Pancreas (tissue), 10 donors: ENCODE data around the gene IRF1. TPM values are rescaled to one million over a fixed set of nuclear protein-coding genes. Genes with fewer than 3 reads are reported as not detected.

ENCODE experiments used
- ATAC-seq, 4 donors: fragments of 200-7000 bp; cut with Tn5 transposase; one replicate each; pipeline versions ENCODE4 v1.8.0 to v1.9.1; 2020; ENCODE audit warnings: mild to moderate bottlenecking in 4 of 4, moderate library complexity in 4 of 4
- DNase-seq, 6 donors: peaks; one replicate each; pipeline ENCODE4 v3.0.0-alpha.2; 2020
- FAIRE-seq: peaks from 2 replicates; lab custom pipeline; 2012; peaks lifted over from hg19 to GRCh38; lab: Jason Lieb, UNC
- H3K27ac ChIP-seq, 4 donors: fragments of 200-600 bp; sonication (generic); 1 replicate in 3 of 4; 2 replicates in 1 of 4; pipeline versions ENCODE4 v1.5.0 to v1.8.0; 2020
- H3K27me3 ChIP-seq, 4 donors: fragments of 200-600 bp; one replicate each; pipeline ENCODE4 v1.8.0; 2021
- H3K36me3 ChIP-seq, 3 donors: fragments of 200-600 bp; sonication (generic) in 1 of 3; one replicate each; pipeline versions ENCODE4 v1.5.0 to v1.8.0; 2020 to 2021
- H3K4me1 ChIP-seq, 3 donors: fragments of 200-600 bp; one replicate each; pipeline ENCODE4 v1.8.0; 2021
- H3K4me3 ChIP-seq, 4 donors: fragments of 200-600 bp; sonication (generic) in 2 of 4; one replicate each; pipeline versions ENCODE4 v1.5.0 to v1.8.0; 2020 to 2021
- H3K9me3 ChIP-seq, 4 donors: fragments of 200-600 bp; one replicate each; pipeline ENCODE4 v1.8.0; 2021
- CTCF ChIP-seq, 4 donors: fragments of 200-600 bp; sonication (generic) in 3 of 4; IDR thresholded peaks; one replicate each; pipeline versions ENCODE4 v1.5.0 to v1.8.0; 2021; ENCODE audit warnings: antibody characterized with exemption in 4 of 4
- WGBS, 2 donors: extraction: QIAGEN DNeasy Blood & Tissue Kit; methylation state at CpG; one replicate each; pipeline ENCODE4 v1.1.7; 2013; 5-methylcytosine and 5-hydroxymethylcytosine counted together
- intact Hi-C, 3 donors: fragments of 100-400 bp; cut with DNase I; formaldehyde crosslinking; loops; one replicate each; pipeline versions ENCODE4 v1.11.1 to v1.14.2; 2022
- polyA plus RNA-seq, 2 donors: library from polyadenylated mRNA; stranded (reverse); fragments of 200-250 nt; gene quantifications; one replicate each; pipeline ENCODE4 v1.2.3, GENCODE V29; 2013
- total RNA-seq, 6 donors: library from RNA; stranded (reverse); fragmentation: NEBNext Ultra II Directional in 4 of 6; extraction: Animal tissue kit (Norgen Biotek cat#: 25700) in 4 of 6; gene quantifications; one replicate each; pipeline versions ENCODE4 v1.2.1 to v1.2.4, GENCODE V29; 2021 to 2023
- donor health status: healthy with polysubstance abuse.
- donor health status: DM: no; HTN: no; CAD: no; lungs with moderate emphysema.
- donor health status: DM: no; HTN: no; CAD: no.
- donor health status: control.
- donor health status: control.
- donor health status: Bipolar disorder and iron deficiency.
- donor health status: DM: yes; HTN: yes; CAD: no.
- donor health status: DM: no; HTN: no; CAD: no.
- donor health status: DM: no; HTN: no; CAD: no.
- donor health status: DM: yes; HTN: yes; CAD: no.

IRF1 gene
- total and polyA plus RNA-seq, 8 donors = 7.0 to 30.8 (median 11.1) TPM

DNA sequence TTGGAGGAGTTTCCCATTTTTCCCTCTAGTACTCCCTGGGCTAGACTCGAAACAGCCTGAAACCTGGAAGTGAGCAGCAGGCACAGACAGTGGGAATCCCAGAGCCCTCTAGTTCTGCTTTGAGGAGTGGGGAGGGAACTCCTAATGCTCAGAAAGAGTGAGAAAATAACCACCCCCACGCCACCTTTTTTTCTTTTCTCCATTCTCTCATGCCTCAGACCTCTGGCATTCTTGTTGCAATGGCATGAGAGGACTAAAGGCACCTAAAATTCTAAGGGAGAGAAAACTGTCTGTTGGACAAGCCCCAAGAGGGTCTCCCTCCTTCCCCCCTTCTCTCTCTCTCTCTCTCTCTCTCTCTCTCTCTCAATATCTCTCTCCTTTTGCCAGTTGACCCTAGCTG lies 15.1 kb upstream of the IRF1 start:
- no peak for TF ChIP-seq CTCF (IDR thresholded peaks at IDR 0.05)
- no peaks in the 10 kb centered on the region for H3K36me3 ChIP-seq
- DNase-seq = no peak
- WGBS, 2 donors = 80 to 88% methylated on average over 2 of the region's 2 CpGs
- peaks cover 15 to 23% (median 19%) of the 10 kb centered on the region in 3 donors for H3K4me1 ChIP-seq
- no peak overlapping the region for H3K27ac ChIP-seq
- H3K27me3 ChIP-seq = no peaks in the 10 kb centered on the region
- peaks cover 0 to 4% (median 0%) of the 10 kb centered on the region in 4 donors for H3K9me3 ChIP-seq
- intact Hi-C loops = loop anchor here in 1 of 3 donors (10.0 kb wide), 1 partner anchor 121 kb away; no protein-coding TSS in a partner anchor
- FAIRE-seq = no peak
- ATAC-seq = no peak
- no peak overlapping the region for H3K4me3 ChIP-seq

DNA sequence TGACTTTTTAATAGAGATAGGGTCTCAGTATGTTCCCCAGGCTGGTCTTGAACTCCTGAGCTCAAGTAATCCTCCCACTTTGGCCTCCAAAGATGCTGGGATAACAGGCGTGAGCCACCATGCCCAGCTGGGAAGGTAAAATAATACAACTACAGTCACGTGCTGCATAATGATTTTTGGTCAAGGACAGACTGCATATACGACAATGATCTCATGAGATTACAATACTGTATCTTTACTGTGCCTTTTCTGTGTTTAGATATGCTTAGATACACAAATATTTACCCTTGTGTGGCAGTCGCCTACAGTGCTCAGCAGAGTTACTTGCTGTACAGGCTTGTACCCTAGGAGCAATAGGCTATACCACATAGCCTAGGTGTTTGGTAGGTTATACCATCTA lies 14.2 kb upstream of the IRF1 start:
- no peak overlapping the region for H3K27ac ChIP-seq
- ATAC-seq = peak in 2 of 4 donors; percentile 3 to 8
- no peaks in the 10 kb centered on the region for H3K27me3 ChIP-seq
- DNase-seq = no peak
- no peak for FAIRE-seq
- no peak overlapping the region for H3K4me3 ChIP-seq
- 29 to 33% methylated on average over 4 of the region's 4 CpGs for WGBS, 2 donors
- intact Hi-C loops = loop anchor here in 1 of 3 donors (10.0 kb wide), 1 partner anchor 120 kb away; no protein-coding TSS in a partner anchor
- H3K36me3 ChIP-seq = no peaks in the 10 kb centered on the region
- TF ChIP-seq CTCF (IDR thresholded peaks at IDR 0.05) = no peak
- peaks cover 15 to 28% (median 24%) of the 10 kb centered on the region in 3 donors for H3K4me1 ChIP-seq
- no peaks in the 10 kb centered on the region for H3K9me3 ChIP-seq

DNA sequence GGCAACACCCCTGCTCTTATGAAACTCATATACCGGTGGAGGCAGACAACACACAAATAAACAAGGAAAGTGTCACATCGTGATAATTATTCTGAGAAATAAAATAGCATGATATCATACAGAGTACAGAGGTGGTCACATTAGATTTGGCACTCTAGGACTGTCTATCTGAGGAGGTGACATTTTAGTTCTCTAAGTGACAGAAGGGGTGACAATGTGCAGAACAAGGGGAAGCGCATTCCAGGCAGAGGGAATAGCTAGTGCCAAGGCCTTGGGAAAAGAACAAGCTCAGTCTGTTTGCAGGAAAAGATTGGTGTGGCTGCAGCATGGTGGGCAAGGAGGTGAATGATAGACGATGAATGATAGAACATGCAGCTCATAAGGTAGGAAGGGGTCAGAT lies 12.7 kb upstream of the IRF1 start:
- no peaks in the 10 kb centered on the region for H3K36me3 ChIP-seq
- intact Hi-C loops = loop anchor here in 1 of 3 donors (10.0 kb wide), 1 partner anchor 118 kb away; no protein-coding TSS in a partner anchor
- no peak overlapping the region for H3K4me3 ChIP-seq
- H3K27ac ChIP-seq = no peak overlapping the region
- FAIRE-seq (no peak), ATAC-seq (no peak), DNase-seq (no peak)
- no peak for TF ChIP-seq CTCF (IDR thresholded peaks at IDR 0.05)
- WGBS, 2 donors = 74 to 90% methylated on average over 4 of the region's 4 CpGs
- no peaks in the 10 kb centered on the region for H3K27me3 ChIP-seq
- no peaks in the 10 kb centered on the region for H3K9me3 ChIP-seq
- H3K4me1 ChIP-seq = peaks cover 15 to 43% (median 24%) of the 10 kb centered on the region in 3 donors

DNA sequence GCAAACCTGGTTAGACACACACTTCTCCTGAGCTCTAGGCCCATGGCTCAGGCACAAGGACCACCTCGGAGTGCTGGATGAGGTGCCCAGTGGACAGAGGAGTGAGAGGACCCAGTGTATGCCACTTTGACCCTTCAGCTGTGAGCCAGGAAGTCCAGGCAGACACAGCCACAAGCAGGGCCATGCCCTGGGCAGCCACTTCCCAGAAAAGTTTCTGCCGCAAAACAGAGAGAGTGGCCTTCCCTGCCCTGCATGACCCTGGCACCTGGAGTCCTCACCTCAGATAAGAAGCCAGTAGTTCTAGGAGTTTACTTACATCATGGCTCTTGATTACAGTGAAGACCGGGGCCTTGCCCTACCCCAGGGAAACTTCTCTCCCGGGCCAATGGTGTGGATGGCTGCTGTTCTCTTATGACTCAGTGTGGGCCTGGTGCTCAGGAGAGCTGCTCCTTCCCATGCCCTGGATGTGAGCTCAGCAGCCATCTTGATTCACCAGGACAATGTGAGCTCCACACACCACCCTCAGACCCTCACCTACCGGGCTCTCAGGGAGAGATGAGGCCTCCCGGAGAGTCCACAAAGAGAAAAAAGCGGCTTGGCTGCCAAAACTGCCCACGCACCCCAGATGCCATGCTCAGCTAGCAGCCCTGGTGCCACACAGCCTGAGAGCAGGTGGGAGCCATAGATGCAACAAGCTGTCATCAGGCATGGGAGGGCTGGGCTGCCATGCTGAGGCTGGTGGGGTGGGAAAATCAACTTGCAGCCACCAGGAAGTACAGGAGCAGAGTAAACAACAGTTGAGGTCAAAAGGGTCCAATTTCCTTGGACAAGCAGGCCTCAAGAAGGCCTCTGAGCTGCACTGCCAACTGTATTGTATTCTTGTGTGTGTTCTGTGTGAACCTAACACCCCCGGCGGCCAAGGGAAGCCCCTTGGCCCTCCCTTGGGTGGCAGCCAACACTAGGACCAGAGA lies 11.7 kb upstream of the IRF1 start:
- Histone ChIP-seq H3K9me3 (no peaks in the 10 kb centered on the region), H3K4me3 (no peak overlapping the region), H3K27ac (peak overlapping the region in 3 of 4 donors; percentile 57 to 97 (median 96)), H3K36me3 (no peaks in the 10 kb centered on the region), H3K4me1 (peaks cover 15 to 53% (median 24%) of the 10 kb centered on the region in 3 donors), H3K27me3 (no peaks in the 10 kb centered on the region)
- DNase-seq (peak in 1 of 6 donors; percentile 23), ATAC-seq (peak in 2 of 4 donors; percentile 12), FAIRE-seq (no peak)
- intact Hi-C loops = loop anchor here in 2 of 3 donors (2.0 to 10.0 kb wide), 2 partner anchors 117 to 119 kb away; no protein-coding TSS in a partner anchor
- 60 to 64% methylated on average over 10 of the region's 10 CpGs for WGBS, 2 donors
- TF ChIP-seq CTCF (IDR thresholded peaks at IDR 0.05) = no peak
